ENCODE results near the gene ZNF398. TPM values are rescaled to one million over a fixed set of nuclear protein-coding genes. Genes with fewer than 3 reads are reported as not detected.

Gene ZNF398, protein sequence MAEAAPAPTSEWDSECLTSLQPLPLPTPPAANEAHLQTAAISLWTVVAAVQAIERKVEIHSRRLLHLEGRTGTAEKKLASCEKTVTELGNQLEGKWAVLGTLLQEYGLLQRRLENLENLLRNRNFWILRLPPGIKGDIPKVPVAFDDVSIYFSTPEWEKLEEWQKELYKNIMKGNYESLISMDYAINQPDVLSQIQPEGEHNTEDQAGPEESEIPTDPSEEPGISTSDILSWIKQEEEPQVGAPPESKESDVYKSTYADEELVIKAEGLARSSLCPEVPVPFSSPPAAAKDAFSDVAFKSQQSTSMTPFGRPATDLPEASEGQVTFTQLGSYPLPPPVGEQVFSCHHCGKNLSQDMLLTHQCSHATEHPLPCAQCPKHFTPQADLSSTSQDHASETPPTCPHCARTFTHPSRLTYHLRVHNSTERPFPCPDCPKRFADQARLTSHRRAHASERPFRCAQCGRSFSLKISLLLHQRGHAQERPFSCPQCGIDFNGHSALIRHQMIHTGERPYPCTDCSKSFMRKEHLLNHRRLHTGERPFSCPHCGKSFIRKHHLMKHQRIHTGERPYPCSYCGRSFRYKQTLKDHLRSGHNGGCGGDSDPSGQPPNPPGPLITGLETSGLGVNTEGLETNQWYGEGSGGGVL
- 10 to 100 TPM in 2 of 3 donors, 1 to 10 TPM in 1; 9.9 to 17.2 (median 10.9) TPM for total RNA-seq
- long read RNA-seq, donor 1, transcript ZNF398-202 (6 exons, 2,860 nt) = major isoform, 10 of 20 reads
- long read RNA-seq, donor 1, partial matches to known transcripts = 5 of 20 reads
- long read RNA-seq, donor 1, other reads (novel, unspliced or antisense) = 5 of 20 reads
- long read RNA-seq, donor 2, partial matches to known transcripts = 0 of 2 reads
- long read RNA-seq, donor 2, other reads (novel, unspliced or antisense) = 1 of 2 reads

GRCh38 chr7:149147072-149147751, at the start of gene ZNF398:
Gene ZNF398, plus strand, starts transcription at chr7:149147453. Its CDS starts 290 bp downstream, at chr7:149147743.
- intact Hi-C loops (cut with DNase I, micrococcal nuclease) = no loop called here
- peak; percentile 94 for TF ChIP-seq CTCF (IDR thresholded peaks at IDR 0.05)

DNA sequence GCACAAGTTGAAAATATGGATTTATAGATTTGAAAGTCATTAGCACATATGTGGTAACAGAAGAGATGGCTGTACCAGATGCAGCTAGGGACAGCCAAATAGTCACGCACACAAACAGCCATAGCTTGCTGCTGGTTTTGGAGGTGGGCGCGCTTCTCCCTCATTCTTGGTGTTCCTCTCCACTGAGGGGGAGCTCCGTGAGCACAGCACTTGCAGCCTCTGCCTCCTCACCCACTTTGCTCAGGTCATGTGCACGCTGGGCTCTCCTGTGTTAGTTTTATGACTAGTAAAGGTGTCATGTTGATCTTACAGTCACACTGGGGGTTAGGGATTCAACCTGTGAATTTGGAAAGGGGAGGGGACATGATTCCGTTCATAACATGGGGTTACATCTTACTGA, 48.2 kb upstream of the ZNF398 start:
- intact Hi-C loops (cut with DNase I, micrococcal nuclease) = no loop called here
- ATAC-seq (no peak), DNase-seq (no peak)
- Histone ChIP-seq H3K4me3 (no peak overlapping the region), H3K9me3 (no peaks in the 10 kb centered on the region), H3K36me3 (ENCODE audit: low read depth) (no peaks in the 10 kb centered on the region), H3K4me1 (ENCODE audit: low read depth) (no peaks in the 10 kb centered on the region)
- TF ChIP-seq CTCF (IDR thresholded peaks at IDR 0.05) = no peak

More at GRCh38 chr7:149147072-149147751, at the start of gene ZNF398:
- Histone ChIP-seq H3K9me3 (no peaks in the 10 kb centered on the region), H3K4me1 (ENCODE audit: low read depth) (peaks cover 10% of the 10 kb centered on the region), H3K4me3 (peak within 1 kb of the TSS; percentile 85), H3K36me3 (ENCODE audit: low read depth) (no peaks in the 10 kb centered on the region)
- ATAC-seq (peak; percentile 95), DNase-seq (peak; percentile 80 to 88 (median 85))

DNA sequence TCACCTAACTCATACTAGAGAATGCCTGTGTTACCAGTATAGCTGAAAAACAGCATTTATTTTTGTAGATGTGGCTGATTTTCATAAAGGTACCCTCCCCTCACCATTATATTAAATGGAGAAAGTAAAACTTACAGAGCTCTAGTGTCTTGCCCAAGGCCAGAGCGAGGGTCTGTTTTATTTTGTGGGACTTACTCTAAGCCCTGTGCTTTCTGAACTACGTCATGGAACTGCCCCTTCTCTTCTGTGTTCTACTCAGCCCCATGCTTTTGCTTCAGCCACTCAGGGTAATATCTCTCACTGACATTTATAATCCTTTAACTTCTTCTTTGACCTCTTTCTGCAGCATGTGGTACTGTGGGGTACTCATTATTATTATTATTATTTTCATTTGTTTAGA, 46.4 kb upstream of the ZNF398 start:
- no peak for TF ChIP-seq CTCF (IDR thresholded peaks at IDR 0.05)
- H3K9me3 ChIP-seq = no peaks in the 10 kb centered on the region
- no peaks in the 10 kb centered on the region for H3K36me3 ChIP-seq (ENCODE audit: low read depth)
- intact Hi-C loops (cut with DNase I, micrococcal nuclease) = no loop called here
- H3K4me1 ChIP-seq (ENCODE audit: low read depth) = no peaks in the 10 kb centered on the region
- H3K4me3 ChIP-seq = no peak overlapping the region
- no peak for ATAC-seq
- DNase-seq = no peak

DNA sequence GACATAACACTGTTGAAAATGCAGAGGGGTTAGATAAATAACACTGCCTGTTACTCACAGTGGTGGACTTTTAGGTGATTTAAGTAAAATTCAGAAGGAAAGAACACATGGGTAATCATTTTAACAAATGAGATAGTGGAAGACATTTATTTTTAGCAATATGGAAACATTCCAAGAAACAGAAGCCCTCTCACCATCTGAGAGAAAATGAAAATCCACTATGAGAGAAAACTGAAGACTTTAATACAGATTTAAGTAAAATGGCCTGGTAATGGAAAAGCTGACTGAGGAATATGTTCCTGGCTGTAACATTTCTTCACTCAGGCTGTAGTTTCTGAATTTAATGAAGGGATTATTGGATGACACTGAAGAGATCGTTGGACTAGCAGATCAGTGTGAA, 44.6 kb upstream of the ZNF398 start:
- DNase-seq = no peak
- Histone ChIP-seq H3K4me3 (no peak overlapping the region), H3K9me3 (no peaks in the 10 kb centered on the region), H3K4me1 (ENCODE audit: low read depth) (no peaks in the 10 kb centered on the region), H3K36me3 (ENCODE audit: low read depth) (no peaks in the 10 kb centered on the region)
- intact Hi-C loops (cut with DNase I, micrococcal nuclease) = no loop called here
- no peak for TF ChIP-seq CTCF (IDR thresholded peaks at IDR 0.05)
- no peak for ATAC-seq

DNA sequence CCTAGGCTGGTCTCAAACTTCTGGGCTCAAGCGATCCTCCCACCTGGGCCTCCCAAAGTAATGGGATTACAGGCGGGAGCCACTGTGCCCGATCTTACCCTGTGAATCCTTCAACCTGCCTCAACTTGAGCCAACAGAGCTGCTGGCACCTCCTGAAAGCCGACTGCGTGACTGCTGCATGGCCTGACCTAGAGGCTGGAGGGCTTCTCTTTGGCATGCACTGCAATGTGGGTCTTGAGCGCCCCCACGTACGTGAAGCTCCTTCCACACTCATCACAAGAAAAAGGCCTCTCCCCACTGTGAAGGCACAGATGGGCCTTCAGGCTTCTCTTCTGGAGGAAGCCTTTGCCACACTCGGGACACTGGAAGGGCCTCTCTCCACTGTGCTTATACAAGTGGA, 43.8 kb upstream of the ZNF398 start:
- TF ChIP-seq CTCF (IDR thresholded peaks at IDR 0.05) = no peak
- no peak for DNase-seq
- no peaks in the 10 kb centered on the region for H3K9me3 ChIP-seq
- no peak for ATAC-seq
- H3K4me3 ChIP-seq = no peak overlapping the region
- H3K4me1 ChIP-seq (ENCODE audit: low read depth) = no peaks in the 10 kb centered on the region
- no peaks in the 10 kb centered on the region for H3K36me3 ChIP-seq (ENCODE audit: low read depth)
- intact Hi-C loops (cut with DNase I, micrococcal nuclease) = no loop called here

Measured in mucosa of descending colon (tissue), 3 donors.